GM12878 (cell line): ENCODE data around the gene PRDM15. TPM values are rescaled to one million over a fixed set of nuclear protein-coding genes. Genes with fewer than 3 reads are reported as not detected.

ENCODE experiments used
- ATAC-seq: fragments of 200-7000 bp; cut with Tn5 transposase; 3 replicates; pipeline ENCODE4 v1.9.1; 2020; ENCODE audit warnings: mild to moderate bottlenecking, moderate library complexity
- BruUV-seq: library from RNA; stranded (reverse); fragments of 400-500 nt; replicated peaks from 2 replicates; lab custom pipeline; 2021; lab: Mats Ljungman, UMichigan
- CTCF ChIA-PET: fragments of 300-600 bp; sonication (Branson Sonifier 250); formaldehyde crosslinking; extraction: SDS; loops from one replicate; lab custom pipeline; 2021; ENCODE audit warnings: inconsistent platforms; lab: Yijun Ruan, JAX
- POLR2A ChIA-PET: fragments of 350-600 bp; formaldehyde crosslinking; extraction: SDS; loops from one replicate; lab custom pipeline; 2021; ENCODE audit warnings: inconsistent platforms; lab: Charles Lee
- RAD21 ChIA-PET: fragments of 300-600 bp; sonication (Branson Sonifier 250); formaldehyde crosslinking; loops from one replicate; lab custom pipeline; 2023; ENCODE audit warnings: antibody characterized with exemption; ENCODE audit not compliant: unreplicated experiment; lab: Charles Lee
- SMC1A ChIA-PET: fragments of 300-600 bp; sonication (Branson Sonifier 250); formaldehyde crosslinking; loops from one replicate; lab custom pipeline; 2023; ENCODE audit not compliant: unreplicated experiment, uncharacterized antibody; lab: Charles Lee
- DNase-seq: peaks from one replicate; pipeline ENCODE4 v3.0.0-alpha.2; 2011; ENCODE audit warnings: low read depth, low spot score
- FAIRE-seq: peaks from 3 replicates; lab custom pipeline; 2011; peaks lifted over from hg19 to GRCh38; lab: Jason Lieb, UNC
- H2AFZ ChIP-seq: 2 replicates; pipeline ENCODE4 v1.6.0; 2011; ENCODE audit warnings: low read depth, low read length, control low read depth; ENCODE audit not compliant: control insufficient read depth
- H3K27ac ChIP-seq: 2 replicates; pipeline ENCODE4 v1.5.1; 2011; ENCODE audit warnings: control low read depth; ENCODE audit not compliant: control insufficient read depth, insufficient read depth
- H3K27me3 ChIP-seq, 2 experiments: replicated peaks in 1 of 2; 2 replicates each; pipeline versions ENCODE4 v1.6.0 to v1.6.1; 2011; ENCODE audit warnings: low read length in 1 of 2; ENCODE audit not compliant: control insufficient read depth in 2 of 2, insufficient read depth in 2 of 2
- H3K36me3 ChIP-seq, 2 experiments: 2 replicates each; pipeline ENCODE4 v1.5.1; 2011; ENCODE audit warnings: low read length in 1 of 2; ENCODE audit not compliant: control insufficient read depth in 2 of 2, insufficient read depth in 2 of 2
- H3K4me1 ChIP-seq: 2 replicates; pipeline ENCODE4 v1.6.1; 2011; ENCODE audit warnings: mild to moderate bottlenecking, low read length, moderate library complexity, mixed read lengths; ENCODE audit not compliant: control insufficient read depth, insufficient read depth
- H3K4me2 ChIP-seq: 2 replicates; pipeline ENCODE4 v1.6.0; 2011; ENCODE audit warnings: control low read depth; ENCODE audit not compliant: control insufficient read depth, insufficient read depth
- H3K4me3 ChIP-seq: fragments of 200-600 bp; sonication (generic); 2 replicates; pipeline ENCODE4 v1.5.1; 2016
- H3K79me2 ChIP-seq: 2 replicates; pipeline ENCODE4 v1.6.0; 2011; ENCODE audit warnings: low read length; ENCODE audit not compliant: control insufficient read depth, insufficient read depth
- H3K9ac ChIP-seq: 2 replicates; pipeline ENCODE4 v1.8.0; 2011; ENCODE audit warnings: low read length, control low read depth, mixed read lengths; ENCODE audit not compliant: control insufficient read depth, insufficient read depth
- H3K9me3 ChIP-seq: replicated peaks from 3 replicates; pipeline ENCODE4 v1.5.1; 2011; ENCODE audit warnings: mild to moderate bottlenecking, low read length; ENCODE audit not compliant: control insufficient read depth, insufficient read depth
- H4K20me1 ChIP-seq: 2 replicates; pipeline ENCODE4 v1.6.0; 2011; ENCODE audit not compliant: control insufficient read depth, insufficient read depth
- NR2C2 ChIP-seq: IDR thresholded peaks from 2 replicates; pipeline ENCODE4 v1.6.1; 2011; ENCODE audit warnings: borderline replicate concordance, low read depth; ENCODE audit not compliant: control insufficient read depth, insufficient read length
- SMAD1 ChIP-seq: fragments of 450-650 bp; IDR thresholded peaks from 2 replicates; pipeline ENCODE4 v1.6.1; 2018; ENCODE audit warnings: mild to moderate bottlenecking, low read depth; ENCODE audit not compliant: partially characterized antibody
- SMC3 ChIP-seq: IDR thresholded peaks from 2 replicates; pipeline ENCODE4 v1.6.1; 2011; ENCODE audit warnings: low read length, improper control_type of control experiment, borderline replicate concordance
- WGBS: methylation state at CpG from one replicate; pipeline ENCODE4 v1.1.6; 2016; ENCODE audit warnings: low lambda C conversion rate; ENCODE audit not compliant: insufficient replicate concordance, insufficient coverage; ENCODE audit errors: missing lambda C conversion rate; 5-methylcytosine and 5-hydroxymethylcytosine counted together
- in situ Hi-C: fragments of 300-500 bp; cut with MboI; formaldehyde crosslinking; loops from 9 replicates; pipeline ENCODE4 v1.14.3; 2018; ENCODE audit warnings: mixed read lengths
- intact Hi-C: fragments of 100-400 bp; cut with micrococcal nuclease; formaldehyde crosslinking; loops from one replicate; pipeline ENCODE4 v1.14.2; 2022; ENCODE audit not compliant: unreplicated experiment
- polyA plus RNA-seq, 11 experiments: library from polyadenylated mRNA; depleted of rRNA in 4 of 11; unstranded in 6 of 11; stranded (reverse) in 5 of 11; fragments of >200 nt; fragmentation: Nextera tagmentation in 4 of 11; fragmentation: Illumina TruSeq in 1 of 11; extraction: Ambion mirVana in 4 of 11; extraction: Trizol in 1 of 11; gene quantifications; 1 replicate in 1 of 11; 2 replicates in 10 of 11; pipeline versions ENCODE4 v1.2.1 to v1.2.3, GENCODE V29; 2011 to 2016; ENCODE audit warnings: inconsistent platforms in 2 of 11, missing spikeins in 2 of 11, low read depth in 1 of 11
- total RNA-seq, 4 experiments: library from RNA; depleted of rRNA in 3 of 4; stranded (reverse); fragments of >200 nt in 3 of 4; fragmentation: Illumina TruSeq in 1 of 4; extraction: Trizol in 1 of 4; gene quantifications; 2 replicates each; pipeline versions ENCODE4 v1.2.1 to v1.2.3, GENCODE V29; 2013 to 2021
- TF ChIP-seq, protein P1 (sequence below), 3 experiments: IDR thresholded peaks in 2 of 3; conservative IDR thresholded peaks in 1 of 3; 2 replicates each; pipeline ENCODE4 v1.5.1; 2011; ENCODE audit warnings: low read depth in 3 of 3, low read length in 3 of 3, mild to moderate bottlenecking in 3 of 3, control low read depth in 2 of 3, moderate library complexity in 2 of 3, inconsistent platforms in 1 of 3, mixed read lengths in 1 of 3; ENCODE audit not compliant: control insufficient read depth in 2 of 3, insufficient read depth in 1 of 3; ENCODE audit errors: extremely low read depth in 1 of 3
- TF ChIP-seq, protein P2 (sequence below): fragments of 450-650 bp; IDR thresholded peaks from 2 replicates; pipeline ENCODE4 v1.6.1; 2017; ENCODE audit warnings: mild to moderate bottlenecking, low read depth, inconsistent platforms; ENCODE audit not compliant: poor library complexity, severe bottlenecking

The PRDM15 gene
- total and polyA plus RNA-seq, 10 of the 15 experiments (the other 5 are each of a cell fraction or from before 2014, with no cell fraction given) = 2.2 to 16.0 (median 8.6) TPM

GRCh38 chr21:41884501-41885030, 5.4 kb upstream of the PRDM15 start:
- no peak overlapping the region for H3K9ac ChIP-seq
- SMC1A ChIA-PET = interaction anchor here (1.1 kb wide), 2 partner anchors 10 to 68 kb away, joined by 3 to 4 read pairs; no protein-coding TSS in a partner anchor
- H3K4me3 ChIP-seq = no peak overlapping the region
- in situ Hi-C loops (no loop called here), intact Hi-C loops (loop anchor here (5.0 kb wide), 1 partner anchor 38 kb away; no protein-coding TSS in a partner anchor)
- no peaks in the 10 kb centered on the region for H3K27me3 ChIP-seq
- H3K4me1 ChIP-seq = peaks cover 7% of the 10 kb centered on the region; the same call in 1 of the 2 replicates
- no peaks in the 10 kb centered on the region for H4K20me1 ChIP-seq
- H2AFZ ChIP-seq = no peak overlapping the region
- no peak for ATAC-seq
- WGBS = 89% methylated on average over 19 of the region's 19 CpGs
- TF ChIP-seq, protein P1, sequence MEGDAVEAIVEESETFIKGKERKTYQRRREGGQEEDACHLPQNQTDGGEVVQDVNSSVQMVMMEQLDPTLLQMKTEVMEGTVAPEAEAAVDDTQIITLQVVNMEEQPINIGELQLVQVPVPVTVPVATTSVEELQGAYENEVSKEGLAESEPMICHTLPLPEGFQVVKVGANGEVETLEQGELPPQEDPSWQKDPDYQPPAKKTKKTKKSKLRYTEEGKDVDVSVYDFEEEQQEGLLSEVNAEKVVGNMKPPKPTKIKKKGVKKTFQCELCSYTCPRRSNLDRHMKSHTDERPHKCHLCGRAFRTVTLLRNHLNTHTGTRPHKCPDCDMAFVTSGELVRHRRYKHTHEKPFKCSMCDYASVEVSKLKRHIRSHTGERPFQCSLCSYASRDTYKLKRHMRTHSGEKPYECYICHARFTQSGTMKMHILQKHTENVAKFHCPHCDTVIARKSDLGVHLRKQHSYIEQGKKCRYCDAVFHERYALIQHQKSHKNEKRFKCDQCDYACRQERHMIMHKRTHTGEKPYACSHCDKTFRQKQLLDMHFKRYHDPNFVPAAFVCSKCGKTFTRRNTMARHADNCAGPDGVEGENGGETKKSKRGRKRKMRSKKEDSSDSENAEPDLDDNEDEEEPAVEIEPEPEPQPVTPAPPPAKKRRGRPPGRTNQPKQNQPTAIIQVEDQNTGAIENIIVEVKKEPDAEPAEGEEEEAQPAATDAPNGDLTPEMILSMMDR (IDR thresholded peaks at IDR 0.05 in 2 of 3, conservative IDR thresholded peaks at IDR 0.05 in 1 of 3; ENCODE audit: control insufficient read depth in 2 of 3, extremely low read depth in 1 of 3, insufficient read depth in 1 of 3, low read depth in 3 of 3, low read length in 3 of 3) = no peak
- TF ChIP-seq SMAD1 (no peak), SMC3 (no peak), NR2C2 (no peak)
- TF ChIP-seq, protein P2, sequence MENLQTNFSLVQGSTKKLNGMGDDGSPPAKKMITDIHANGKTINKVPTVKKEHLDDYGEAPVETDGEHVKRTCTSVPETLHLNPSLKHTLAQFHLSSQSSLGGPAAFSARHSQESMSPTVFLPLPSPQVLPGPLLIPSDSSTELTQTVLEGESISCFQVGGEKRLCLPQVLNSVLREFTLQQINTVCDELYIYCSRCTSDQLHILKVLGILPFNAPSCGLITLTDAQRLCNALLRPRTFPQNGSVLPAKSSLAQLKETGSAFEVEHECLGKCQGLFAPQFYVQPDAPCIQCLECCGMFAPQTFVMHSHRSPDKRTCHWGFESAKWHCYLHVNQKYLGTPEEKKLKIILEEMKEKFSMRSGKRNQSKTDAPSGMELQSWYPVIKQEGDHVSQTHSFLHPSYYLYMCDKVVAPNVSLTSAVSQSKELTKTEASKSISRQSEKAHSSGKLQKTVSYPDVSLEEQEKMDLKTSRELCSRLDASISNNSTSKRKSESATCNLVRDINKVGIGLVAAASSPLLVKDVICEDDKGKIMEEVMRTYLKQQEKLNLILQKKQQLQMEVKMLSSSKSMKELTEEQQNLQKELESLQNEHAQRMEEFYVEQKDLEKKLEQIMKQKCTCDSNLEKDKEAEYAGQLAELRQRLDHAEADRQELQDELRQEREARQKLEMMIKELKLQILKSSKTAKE = no peak
- TF ChIP-seq, all 136 proteins: peak for 0
- DNase-seq (no peak), FAIRE-seq (no peak)
- Histone ChIP-seq H3K36me3 (peaks cover 0 to 3% of the 10 kb centered on the region in 2 experiments; a peak in 1 of 4 replicates), H3K4me2 (no peak overlapping the region), H3K27ac (no peak overlapping the region), H3K9me3 (no peaks in the 10 kb centered on the region), H3K79me2 (no peaks in the 10 kb centered on the region)
- CTCF ChIA-PET = interaction anchor here (1.7 to 2.6 kb wide), 2 partner anchors 232 to 233 kb away, joined by 4 to 6 read pairs; no protein-coding TSS in a partner anchor
- no TSS peak for BruUV-seq
- POLR2A ChIA-PET = no interaction called here
- RAD21 ChIA-PET = interaction anchor here (0.9 kb wide), 1 partner anchor 68 kb away, joined by 3 read pairs; no protein-coding TSS in a partner anchor
